CD1c-positive myeloid dendritic cell (primary cell): ENCODE measurements around the gene ADAMTS13.

Source experiments
- DNase-seq: peaks from one replicate; pipeline ENCODE4 v3.0.0-alpha.2; 2016; ENCODE audit errors: extremely low spot score

ADAMTS13 gene

GRCh38 chr9:133490865-133491655 is 68.9 kb downstream of the ADAMTS13 start:
- DNase-seq, result no peak

GRCh38 chr9:133491656-133491925 is 69.4 kb downstream of the ADAMTS13 start:
- no peak for DNase-seq

- no peak for DNase-seq
These were observed 70.2 kb downstream of the ADAMTS13 start for GRCh38 chr9:133492061-133493021.

- DNase-seq, result no peak
These were observed 71.3 kb downstream of the ADAMTS13 start for GRCh38 chr9:133493428-133493827.

- no peak for DNase-seq
These were observed 71.8 kb downstream of the ADAMTS13 start for GRCh38 chr9:133493845-133494540.

GRCh38 chr9:133494636-133495326 is 72.6 kb downstream of the ADAMTS13 start:
- DNase-seq, result no peak

- no peak for DNase-seq
These were observed 73.4 kb downstream of the ADAMTS13 start for GRCh38 chr9:133495327-133496293.

- no peak for DNase-seq
These were observed 75.0 kb downstream of the ADAMTS13 start for GRCh38 chr9:133496861-133497842.

GRCh38 chr9:133499132-133499891 is 77.1 kb downstream of the ADAMTS13 start:
- DNase-seq, result no peak

GRCh38 chr9:133499892-133500270 is 77.7 kb downstream of the ADAMTS13 start:
- no peak for DNase-seq

GRCh38 chr9:133502112-133502511 is 79.9 kb downstream of the ADAMTS13 start:
- DNase-seq, result no peak

GRCh38 chr9:133505186-133505830 is 83.1 kb downstream of the ADAMTS13 start:
- DNase-seq, result no peak

- no peak for DNase-seq
These were observed 83.9 kb downstream of the ADAMTS13 start for GRCh38 chr9:133505901-133506652.

- DNase-seq, result no peak
These were observed 84.5 kb downstream of the ADAMTS13 start for GRCh38 chr9:133506653-133507038.

GRCh38 chr9:133507246-133507965 is 85.2 kb downstream of the ADAMTS13 start:
- no peak for DNase-seq

- no peak for DNase-seq
These were observed 85.9 kb downstream of the ADAMTS13 start for GRCh38 chr9:133508046-133508445.
